B cell (primary cell): ENCODE measurements around the gene HS3ST3B1. TPM values are rescaled to one million over a fixed set of nuclear protein-coding genes. Genes with fewer than 3 reads are reported as not detected.
A peak's percentile ranks its signal among the peaks of the same experiment; 100 is the strongest.

ENCODE experiments used
- ATAC-seq: fragments of 200-7000 bp; cut with Tn5 transposase; one replicate; pipeline ENCODE4 v1.10.0; 2021; ENCODE audit warnings: low read depth, mild to moderate bottlenecking, moderate number of reproducible peaks, moderate library complexity
- CTCF ChIA-PET: fragments of 350-600 bp; sonication (Branson Sonifier 250); formaldehyde crosslinking; loops from one replicate; lab custom pipeline; 2021; ENCODE audit warnings: antibody characterized with exemption, inconsistent platforms; lab: Charles Lee
- POLR2A ChIA-PET: fragments of 350-600 bp; sonication (Branson Sonifier 250); formaldehyde crosslinking; loops from one replicate; lab custom pipeline; 2021; ENCODE audit warnings: antibody characterized with exemption; lab: Charles Lee
- DNase-seq: peaks from one replicate; pipeline ENCODE4 v3.0.0; 2013
- H2AFZ ChIP-seq: 2 replicates; pipeline ENCODE4 v1.6.1; 2012; ENCODE audit warnings: mild to moderate bottlenecking, low read depth, low read length; ENCODE audit not compliant: insufficient read depth, poor library complexity, severe bottlenecking
- H3K27ac ChIP-seq, 2 donors: 1 replicate in 1 of 2; 2 replicates in 1 of 2; pipeline ENCODE4 v1.5.1; 2012 to 2013; ENCODE audit warnings: low read length in 2 of 2, mild to moderate bottlenecking in 2 of 2, moderate library complexity in 1 of 2
- H3K27me3 ChIP-seq, 4 experiments: fragments of 200-600 bp in 1 of 4; sonication (generic) in 1 of 4; replicated peaks in 1 of 4; 1 replicate in 2 of 4; 2 replicates in 2 of 4; pipeline versions ENCODE4 v1.6.1 to v1.7.0; 2013 to 2016; ENCODE audit warnings: low read length in 3 of 4, mild to moderate bottlenecking in 2 of 4, mixed read lengths in 1 of 4, moderate library complexity in 1 of 4; ENCODE audit not compliant: insufficient read depth in 4 of 4, control insufficient read depth in 3 of 4; ENCODE audit errors: control extremely low read depth in 1 of 4
- H3K36me3 ChIP-seq, 2 experiments: replicated peaks in 1 of 2; 1 replicate in 1 of 2; 2 replicates in 1 of 2; pipeline versions ENCODE4 v1.6.1 to v1.7.1; 2013; ENCODE audit warnings: low read length in 1 of 2; ENCODE audit not compliant: insufficient read depth in 2 of 2, control insufficient read depth in 1 of 2; ENCODE audit errors: control extremely low read depth in 1 of 2, extremely low read depth in 1 of 2
- H3K4me1 ChIP-seq, 2 donors: fragments of 200-600 bp in 1 of 2; sonication (generic) in 1 of 2; 1 replicate in 1 of 2; 2 replicates in 1 of 2; pipeline versions ENCODE4 v1.5.1 to v1.6.1; 2013 to 2017; ENCODE audit warnings: low read length in 2 of 2; ENCODE audit not compliant: control insufficient read depth in 2 of 2, insufficient read depth in 2 of 2
- H3K4me2 ChIP-seq: replicated peaks from 2 replicates; pipeline ENCODE3; 2012; ENCODE audit warnings: mild to moderate bottlenecking, low read depth, low read length; ENCODE audit not compliant: poor library complexity, severe bottlenecking
- H3K4me3 ChIP-seq, 5 experiments: fragments of 200-600 bp in 1 of 5; sonication (generic) in 1 of 5; 1 replicate in 3 of 5; 2 replicates in 2 of 5; pipeline versions ENCODE4 v1.5.1 to v1.7.0; 2011 to 2016; ENCODE audit warnings: low read length in 4 of 5, mild to moderate bottlenecking in 4 of 5, low read depth in 2 of 5, control low read depth in 1 of 5, moderate library complexity in 1 of 5; ENCODE audit not compliant: insufficient read depth in 1 of 5; ENCODE audit errors: control extremely low read depth in 1 of 5, extremely low read depth in 1 of 5
- H3K79me2 ChIP-seq: fragments of 200-600 bp; sonication (generic); one replicate; pipeline ENCODE4 v1.6.0; 2016; ENCODE audit warnings: low read length; ENCODE audit not compliant: control insufficient read depth, insufficient read depth
- H3K9ac ChIP-seq: fragments of 200-600 bp; sonication (generic); 2 replicates; pipeline ENCODE4 v1.6.1; 2017; ENCODE audit warnings: mild to moderate bottlenecking, low read length, moderate library complexity
- H3K9me3 ChIP-seq, 3 donors: one replicate each; pipeline versions ENCODE4 v1.6.1 to v1.7.1; 2013; ENCODE audit warnings: low read length in 2 of 3; ENCODE audit not compliant: control insufficient read depth in 2 of 3, insufficient read depth in 1 of 3; ENCODE audit errors: control extremely low read depth in 1 of 3
- H4K20me1 ChIP-seq: 2 replicates; pipeline ENCODE4 v1.6.0; 2012; ENCODE audit warnings: mild to moderate bottlenecking, low read length; ENCODE audit not compliant: insufficient read depth, control insufficient read depth, poor library complexity, severe bottlenecking
- H3K27ac Mint-ChIP-seq: one replicate; pipeline ENCODE4 v1.8.0; 2021; ENCODE audit warnings: mixed read lengths
- H3K27me3 Mint-ChIP-seq: one replicate; pipeline ENCODE4 v1.8.0; 2021; ENCODE audit warnings: mixed read lengths
- H3K4me1 Mint-ChIP-seq: one replicate; pipeline ENCODE4 v1.8.0; 2021; ENCODE audit warnings: mixed read lengths
- H3K4me3 Mint-ChIP-seq: one replicate; pipeline ENCODE4 v1.8.0; 2021; ENCODE audit warnings: mixed read lengths
- H3K9me3 Mint-ChIP-seq: one replicate; pipeline ENCODE4 v1.8.0; 2022; ENCODE audit warnings: mixed read lengths; ENCODE audit not compliant: insufficient read depth
- CTCF ChIP-seq: fragments of 200-600 bp; IDR thresholded peaks from one replicate; pipeline ENCODE4 v1.8.0; 2022; ENCODE audit warnings: antibody characterized with exemption, mild to moderate bottlenecking
- EZH2 ChIP-seq: IDR thresholded peaks from 2 replicates; pipeline ENCODE4 v1.6.1; 2012; ENCODE audit warnings: borderline replicate concordance, low read depth, mild to moderate bottlenecking, moderate library complexity, low read length; ENCODE audit not compliant: insufficient read depth, poor library complexity, severe bottlenecking
- WGBS: methylation state at CpG from one replicate; pipeline ENCODE4 v1.1.5; 2013; ENCODE audit warnings: missing lambda C conversion rate; ENCODE audit not compliant: insufficient coverage; 5-methylcytosine and 5-hydroxymethylcytosine counted together
- intact Hi-C: fragments of 100-400 bp; cut with micrococcal nuclease; formaldehyde crosslinking; loops from one replicate; pipeline ENCODE4 v1.10.0; 2022
- polyA plus RNA-seq: library from polyadenylated mRNA; depleted of rRNA; stranded (reverse); fragments of >200 nt; gene quantifications from 2 replicates; pipeline ENCODE4 v1.2.3, GENCODE V29; 2012
- total RNA-seq, 2 donors: library from RNA; stranded (reverse); fragments of 120-200 nt in 1 of 2; gene quantifications; 1 replicate in 1 of 2; 2 replicates in 1 of 2; pipeline versions ENCODE4 v1.2.3 to v1.2.4, GENCODE V29; 2013 to 2022

Gene HS3ST3B1
- total and polyA plus RNA-seq, 2 donors (not counting 1 experiment from before 2014, with no cell fraction given): 0.75 to 8.4 TPM

GRCh38 chr17:14307560-14308024 is 6.7 kb downstream of the HS3ST3B1 start:
- TF ChIP-seq CTCF (no peak), EZH2 (no peak)
- H3K9ac ChIP-seq: no peak overlapping the region
- no peak overlapping the region for H3K4me3 Mint-ChIP-seq
- H3K9me3 ChIP-seq: peaks cover 0 to 29% (median 0%) of the 10 kb centered on the region in 3 donors
- ATAC-seq: no peak
- H3K36me3 ChIP-seq: no peaks in the 10 kb centered on the region
- no peak overlapping the region for H3K4me3 ChIP-seq
- H3K9me3 Mint-ChIP-seq: no peaks in the 10 kb centered on the region
- intact Hi-C loops: no loop called here
- WGBS: no CpG with 5 or more reads among the region's 5 CpGs
- H3K27ac ChIP-seq: no peak overlapping the region
- ChIA-PET POLR2A (no interaction called here), CTCF (no interaction called here)
- H4K20me1 ChIP-seq: peaks cover 7% of the 10 kb centered on the region
- H3K4me2 ChIP-seq: no peak overlapping the region
- peaks cover 3% of the 10 kb centered on the region for H3K79me2 ChIP-seq
- peaks cover 30% of the 10 kb centered on the region for H3K4me1 Mint-ChIP-seq
- H3K27me3 Mint-ChIP-seq: peaks cover 45% of the 10 kb centered on the region
- H3K4me1 ChIP-seq: peaks cover 25 to 30% of the 10 kb centered on the region in 2 donors
- H3K27ac Mint-ChIP-seq: no peak overlapping the region
- peaks cover 0 to 37% (median 20%) of the 10 kb centered on the region in 4 experiments for H3K27me3 ChIP-seq
- no peak overlapping the region for H2AFZ ChIP-seq
- DNase-seq: no peak

GRCh38 chr17:14308636-14308964 is 7.7 kb downstream of the HS3ST3B1 start:
- WGBS: 90% methylated on average over 2 of the region's 4 CpGs
- CTCF ChIA-PET: interaction anchor here (1.3 kb wide), 1 partner anchor 120 kb away, joined by 4 read pairs; no protein-coding TSS in a partner anchor
- no peak for DNase-seq

More at GRCh38 chr17:14308636-14308964, 7.7 kb downstream of the HS3ST3B1 start:
- Histone ChIP-seq H3K79me2 (no peaks in the 10 kb centered on the region), H3K4me1 (peaks cover 15 to 20% of the 10 kb centered on the region in 2 donors), H3K9me3 (peaks cover 0 to 20% (median 0%) of the 10 kb centered on the region in 3 donors), H2AFZ (peak overlapping the region; percentile 68), H3K4me3 (peak overlapping the region in 3 of 5 experiments; percentile 30 to 56 (median 43)), H3K27me3 (peaks cover 0 to 27% (median 15%) of the 10 kb centered on the region in 4 experiments), H4K20me1 (peaks cover under 1% of the 10 kb centered on the region), H3K36me3 (no peaks in the 10 kb centered on the region), H3K9ac (peak overlapping the region; percentile 67), H3K4me2 (peak overlapping the region; percentile 82), H3K27ac (no peak overlapping the region)
- ATAC-seq: no peak
- no peaks in the 10 kb centered on the region for H3K9me3 Mint-ChIP-seq
- peak overlapping the region; percentile 66 for H3K4me3 Mint-ChIP-seq
- H3K27ac Mint-ChIP-seq: no peak overlapping the region
- no peak for TF ChIP-seq EZH2
- TF ChIP-seq CTCF: no peak
- intact Hi-C loops: no loop called here
- H3K27me3 Mint-ChIP-seq: peaks cover 42% of the 10 kb centered on the region
- POLR2A ChIA-PET: no interaction called here
- H3K4me1 Mint-ChIP-seq: peaks cover 20% of the 10 kb centered on the region
